ENCODE results near the gene NOC3L.

NOC3L gene

GRCh38 chr10:94320285-94320914 is 42.3 kb downstream of the NOC3L start:
- H3K4me3 ChIP-seq (ENCODE audit: low read depth, low read length), result no peak overlapping the region
- peak; percentile 56 for DNase-seq
- H3K36me3 ChIP-seq (replicated peaks), result peaks cover 4% of the 10 kb centered on the region
- H3K27ac ChIP-seq, result no peak overlapping the region
- no peaks in the 10 kb centered on the region for H3K27me3 ChIP-seq (replicated peaks)
- in situ Hi-C loops (cut with HindIII; ENCODE audit: low pct_ligation_motif_present, low sequenced_read_pairs), result loop anchor here (25.0 kb wide), 1 partner anchor 408 kb away; no protein-coding TSS in a partner anchor
- peak; percentile 84 for TF ChIP-seq CTCF (IDR thresholded peaks at IDR 0.05; ENCODE audit: low read depth, low read length, missing control alignments)

DNA sequence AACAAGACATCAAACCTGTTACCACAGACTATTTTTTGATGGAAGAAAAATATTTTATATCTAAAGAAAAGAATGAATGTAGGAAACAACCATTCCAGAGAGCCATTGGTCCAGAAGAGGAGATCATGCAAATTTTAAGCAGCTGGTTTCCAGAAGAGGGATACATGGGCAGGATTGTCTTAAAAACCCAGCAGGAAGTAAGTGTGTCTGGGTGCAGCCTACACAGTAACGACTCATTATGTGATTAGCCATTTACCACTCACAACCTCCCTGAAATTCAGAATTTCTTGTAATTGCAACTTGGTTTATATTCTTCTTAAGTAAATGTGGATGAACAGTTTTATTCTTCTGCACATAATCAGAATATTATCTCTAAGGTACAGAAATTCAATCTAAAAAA is 46.2 kb downstream of the NOC3L start:
- no peak for TF ChIP-seq CTCF (IDR thresholded peaks at IDR 0.05; ENCODE audit: low read depth, low read length, missing control alignments)
- no peak for DNase-seq
- no peak overlapping the region for H3K4me3 ChIP-seq (ENCODE audit: low read depth, low read length)
- no peaks in the 10 kb centered on the region for H3K27me3 ChIP-seq (replicated peaks)
- in situ Hi-C loops (cut with HindIII; ENCODE audit: low pct_ligation_motif_present, low sequenced_read_pairs), result loop anchor here (25.0 kb wide), 1 partner anchor 404 kb away; no protein-coding TSS in a partner anchor
- peak overlapping the region; percentile 67 for H3K27ac ChIP-seq
- no peaks in the 10 kb centered on the region for H3K36me3 ChIP-seq (replicated peaks)

DNA sequence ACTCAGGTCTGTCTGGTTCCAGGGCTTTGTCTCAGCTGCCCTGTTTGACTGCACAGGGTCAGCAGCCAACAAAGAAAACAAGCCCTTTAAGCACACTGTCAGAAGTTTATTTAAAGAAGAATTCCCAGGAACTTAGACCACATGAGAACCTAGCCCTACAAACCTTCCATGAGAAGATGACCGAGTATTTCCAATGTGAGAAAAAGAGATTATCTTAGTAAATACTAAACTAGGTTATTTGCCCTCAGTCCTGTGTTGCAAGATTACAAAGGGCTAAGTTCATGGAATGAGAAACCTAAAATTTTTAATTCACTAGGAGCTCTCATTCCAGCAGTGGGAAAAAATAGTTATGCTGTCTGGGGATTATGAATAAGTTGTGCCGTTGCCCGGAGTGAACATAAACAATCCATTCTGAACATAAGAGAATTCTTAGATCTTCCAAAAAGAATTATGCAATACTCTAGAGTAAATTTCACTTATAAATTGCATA is 46.7 kb downstream of the NOC3L start:
- peak overlapping the region; percentile 67 for H3K27ac ChIP-seq
- H3K4me3 ChIP-seq (ENCODE audit: low read depth, low read length), result no peak overlapping the region
- H3K36me3 ChIP-seq (replicated peaks), result no peaks in the 10 kb centered on the region
- peak; percentile 72 for DNase-seq
- no peaks in the 10 kb centered on the region for H3K27me3 ChIP-seq (replicated peaks)
- TF ChIP-seq CTCF (IDR thresholded peaks at IDR 0.05; ENCODE audit: low read depth, low read length, missing control alignments), result no peak
- in situ Hi-C loops (cut with HindIII; ENCODE audit: low pct_ligation_motif_present, low sequenced_read_pairs), result loop anchor here (25.0 kb wide), 1 partner anchor 404 kb away; no protein-coding TSS in a partner anchor

- Histone ChIP-seq H3K36me3 (replicated peaks) (no peaks in the 10 kb centered on the region), H3K4me3 (ENCODE audit: low read depth, low read length) (no peak overlapping the region), H3K27me3 (replicated peaks) (no peaks in the 10 kb centered on the region), H3K27ac (peak overlapping the region; percentile 67)
- in situ Hi-C loops (cut with HindIII; ENCODE audit: low pct_ligation_motif_present, low sequenced_read_pairs), result loop anchor here (25.0 kb wide), 1 partner anchor 403 kb away; no protein-coding TSS in a partner anchor
- TF ChIP-seq CTCF (IDR thresholded peaks at IDR 0.05; ENCODE audit: low read depth, low read length, missing control alignments), result peak; percentile 46
- DNase-seq, result peak; percentile 39
Observed at GRCh38 chr10:94315024-94315451, 47.7 kb downstream of the NOC3L start.

DNA sequence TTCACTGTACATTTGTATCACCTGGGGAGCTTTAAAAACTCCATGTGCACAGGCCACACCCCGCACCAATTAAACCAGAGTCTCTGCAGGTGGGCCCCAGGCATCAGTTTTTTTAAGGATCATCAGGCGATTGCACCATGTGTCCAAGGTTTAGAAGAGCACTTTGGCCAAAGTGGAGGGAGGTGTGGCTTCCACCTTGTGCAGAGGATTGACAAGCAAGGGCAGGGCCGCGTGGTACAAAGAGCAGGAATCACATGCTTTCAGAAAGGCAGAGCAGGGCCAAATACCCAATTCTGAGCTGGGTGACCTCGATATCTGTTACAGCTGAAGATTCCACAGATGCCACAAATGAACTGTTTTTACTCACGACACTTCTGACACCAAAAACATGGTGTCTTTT is 52.4 kb downstream of the NOC3L start:
- no peak for TF ChIP-seq CTCF (IDR thresholded peaks at IDR 0.05; ENCODE audit: low read depth, low read length, missing control alignments)
- Histone ChIP-seq H3K4me3 (ENCODE audit: low read depth, low read length) (no peak overlapping the region), H3K27ac (no peak overlapping the region), H3K27me3 (replicated peaks) (no peaks in the 10 kb centered on the region), H3K36me3 (replicated peaks) (no peaks in the 10 kb centered on the region)
- in situ Hi-C loops (cut with HindIII; ENCODE audit: low pct_ligation_motif_present, low sequenced_read_pairs), result loop anchor here (25.0 kb wide), 1 partner anchor 398 kb away; no protein-coding TSS in a partner anchor
- DNase-seq, result no peak

All from brain microvascular endothelial cell (primary cell).